Tibial nerve (tissue), 4 donors: ENCODE results near the gene HCFC1R1. TPM values are rescaled to one million over a fixed set of nuclear protein-coding genes. Genes with fewer than 3 reads are reported as not detected.

Experiments used
- DNase-seq, 2 donors: peaks; one replicate each; pipeline ENCODE4 v3.0.0-alpha.2; 2019; ENCODE audit warnings: low spot score in 2 of 2
- H3K27ac ChIP-seq, 4 donors: fragments of 200-600 bp; sonication (generic) in 3 of 4; one replicate each; pipeline ENCODE4 v1.5.1; 2017 to 2019; ENCODE audit warnings: mild to moderate bottlenecking in 1 of 4
- H3K27me3 ChIP-seq, 2 donors: fragments of 200-600 bp; sonication (generic) in 1 of 2; one replicate each; pipeline versions ENCODE4 v1.5.1 to v1.6.0; 2017 to 2019
- H3K36me3 ChIP-seq, 3 donors: fragments of 200-600 bp; sonication (generic); one replicate each; pipeline ENCODE4 v1.5.1; 2018 to 2019
- H3K4me1 ChIP-seq, 4 donors: fragments of 200-600 bp; sonication (generic) in 3 of 4; one replicate each; pipeline ENCODE4 v1.5.1; 2017 to 2019
- H3K4me3 ChIP-seq, 4 donors: fragments of 200-600 bp; sonication (generic) in 3 of 4; one replicate each; pipeline ENCODE4 v1.5.1; 2017 to 2019; ENCODE audit warnings: mild to moderate bottlenecking in 1 of 4, moderate library complexity in 1 of 4
- H3K9me3 ChIP-seq, 4 donors: fragments of 200-600 bp; sonication (generic) in 3 of 4; one replicate each; pipeline ENCODE4 v1.5.1; 2017 to 2019
- CTCF ChIP-seq, 5 experiments: fragments of 200-600 bp in 3 of 5; fragments of 450-650 bp in 2 of 5; sonication (generic) in 3 of 5; IDR thresholded peaks; one replicate each; pipeline ENCODE4 v1.5.1; 2016 to 2019; ENCODE audit warnings: antibody characterized with exemption in 5 of 5, mild to moderate bottlenecking in 3 of 5, moderate library complexity in 2 of 5
- EP300 ChIP-seq, 2 donors: sonication (generic); formaldehyde crosslinking; IDR thresholded peaks; one replicate each; pipeline ENCODE4 v1.6.1; 2017; ENCODE audit warnings: antibody characterized with exemption in 2 of 2, mild to moderate bottlenecking in 1 of 2
- POLR2A ChIP-seq, 2 donors: fragments of 450-650 bp; IDR thresholded peaks; one replicate each; pipeline ENCODE4 v1.6.1; 2017; ENCODE audit warnings: antibody characterized with exemption in 2 of 2, mild to moderate bottlenecking in 2 of 2, moderate library complexity in 2 of 2
- WGBS, 2 donors: methylation state at CpG; one replicate each; pipeline ENCODE4 v1.1.5; 2018; 5-methylcytosine and 5-hydroxymethylcytosine counted together
- total RNA-seq, 4 donors: library from RNA; depleted of rRNA; stranded (reverse); fragments of >200 nt; gene quantifications; one replicate each; pipeline ENCODE4 v1.1.0, GENCODE V29; 2016

Gene HCFC1R1
- total RNA-seq, 4 donors from 2014 or later, result 17.7 to 46.9 (median 38.5) TPM

GRCh38 chr16:3022208-3022683 is 1.5 kb downstream of the HCFC1R1 start:
- no peak for TF ChIP-seq POLR2A (IDR thresholded peaks at IDR 0.05)
- TF ChIP-seq CTCF (IDR thresholded peaks at IDR 0.05), result no peak
- peak in 1 of 2 donors; percentile 81 for TF ChIP-seq EP300 (IDR thresholded peaks at IDR 0.05)
- H3K4me3 ChIP-seq, result peak overlapping the region in 3 of 4 donors; percentile 42 to 65 (median 62)
- H3K4me1 ChIP-seq, result peaks cover 0 to 67% (median 31%) of the 10 kb centered on the region in 4 donors

GRCh38 chr16:3021449-3022207 is 2.1 kb downstream of the HCFC1R1 start:
- Histone ChIP-seq H3K27ac (peak overlapping the region; percentile 78 to 99 (median 95)), H3K27me3 (peaks cover 0 to 23% of the 10 kb centered on the region in 2 donors), H3K36me3 (peaks cover 0 to 14% (median 5%) of the 10 kb centered on the region in 3 donors), H3K4me1 (peaks cover 0 to 67% (median 31%) of the 10 kb centered on the region in 4 donors), H3K4me3 (peak overlapping the region; percentile 42 to 65 (median 63)), H3K9me3 (no peaks in the 10 kb centered on the region)
- 6% methylated on average over 22 to 24 of the region's 25 CpGs for WGBS, 2 donors
- DNase-seq, result peak; percentile 56 to 66
- TF ChIP-seq EP300 (IDR thresholded peaks at IDR 0.05) (no peak), CTCF (IDR thresholded peaks at IDR 0.05) (peak in 3 of 5 experiments; percentile 16 to 21 (median 17))

More at GRCh38 chr16:3022208-3022683, 1.5 kb downstream of the HCFC1R1 start:
- Histone ChIP-seq H3K36me3 (peaks cover 0 to 20% (median 5%) of the 10 kb centered on the region in 3 donors), H3K9me3 (no peaks in the 10 kb centered on the region), H3K27me3 (peaks cover 0 to 20% of the 10 kb centered on the region in 2 donors), H3K27ac (peak overlapping the region; percentile 78 to 99 (median 95))
- WGBS, 2 donors, result 2 to 9% methylated on average over 8 of the region's 8 CpGs
- DNase-seq, result peak; percentile 84 to 87

GRCh38 chr16:3020604-3021448 is 2.9 kb downstream of the HCFC1R1 start:
- peaks cover 0 to 23% of the 10 kb centered on the region in 2 donors for H3K27me3 ChIP-seq
- WGBS, 2 donors, result 0 to 1% methylated on average over 25 to 30 of the region's 57 CpGs
- peaks cover 0 to 67% (median 31%) of the 10 kb centered on the region in 4 donors for H3K4me1 ChIP-seq
- H3K4me3 ChIP-seq, result peak overlapping the region; percentile 42 to 65 (median 63)
- DNase-seq, result peak; percentile 27 to 33
- TF ChIP-seq POLR2A (IDR thresholded peaks at IDR 0.05) (no peak), EP300 (IDR thresholded peaks at IDR 0.05) (peak; percentile 15 to 69)
- no peaks in the 10 kb centered on the region for H3K9me3 ChIP-seq
- peak overlapping the region; percentile 78 to 99 (median 95) for H3K27ac ChIP-seq
- H3K36me3 ChIP-seq, result peaks cover 0 to 6% (median 0%) of the 10 kb centered on the region in 3 donors

- 1 to 3% methylated on average over 6 to 19 of the region's 49 CpGs for WGBS, 2 donors
- Histone ChIP-seq H3K9me3 (no peaks in the 10 kb centered on the region), H3K4me3 (peak within 1 kb of the TSS; percentile 42 to 65 (median 63)), H3K36me3 (no peaks in the 10 kb centered on the region), H3K27me3 (peaks cover 0 to 23% of the 10 kb centered on the region in 2 donors), H3K4me1 (peaks cover 0 to 64% (median 31%) of the 10 kb centered on the region in 4 donors), H3K27ac (peak within 1 kb of the TSS; percentile 78 to 99 (median 95))
- DNase-seq, result peak; percentile 42 to 47
- peak in 2 of 5 experiments; percentile 44 to 45 for TF ChIP-seq CTCF (IDR thresholded peaks at IDR 0.05)
- peak; percentile 75 to 82 for TF ChIP-seq POLR2A (IDR thresholded peaks at IDR 0.05)
- TF ChIP-seq EP300 (IDR thresholded peaks at IDR 0.05), result no peak
Measured at GRCh38 chr16:3020247-3020603, 3.5 kb downstream of the HCFC1R1 start, which contains the start of gene TNFRSF12A. TNFRSF12A (plus strand) TSS chr16:3020368; CDS start chr16:3020398, 30 bp downstream.

GRCh38 chr16:3019594-3020246 is 4.0 kb downstream of the HCFC1R1 start:
- H3K27ac ChIP-seq, result peak overlapping the region in 1 of 4 donors; percentile 97
- peaks cover 0 to 23% of the 10 kb centered on the region in 2 donors for H3K27me3 ChIP-seq
- no peaks in the 10 kb centered on the region for H3K9me3 ChIP-seq
- TF ChIP-seq EP300 (IDR thresholded peaks at IDR 0.05) (no peak), POLR2A (IDR thresholded peaks at IDR 0.05) (no peak), CTCF (IDR thresholded peaks at IDR 0.05) (no peak)
- no peaks in the 10 kb centered on the region for H3K36me3 ChIP-seq
- 41 to 45% methylated on average over 29 to 35 of the region's 40 CpGs for WGBS, 2 donors
- peak overlapping the region; percentile 42 to 65 (median 63) for H3K4me3 ChIP-seq
- DNase-seq, result no peak
- peaks cover 0 to 59% (median 31%) of the 10 kb centered on the region in 4 donors for H3K4me1 ChIP-seq
